H1 (cell line): ENCODE data around the gene ABHD17B. TPM values are rescaled to one million over a fixed set of nuclear protein-coding genes. Genes with fewer than 3 reads are reported as not detected.

Experiments
- KDM1A ChIP-seq: fragments of 200-600, 300-600 bp; sonication (generic); IDR thresholded peaks from 2 replicates; pipeline ENCODE4 v1.7.1; 2016; ENCODE audit warnings: mild to moderate bottlenecking, low read length, borderline replicate concordance
- polyA plus RNA-seq, 7 experiments: library from polyadenylated mRNA; depleted of rRNA in 3 of 7; stranded (reverse) in 5 of 7; unstranded in 2 of 7; fragments of >200 nt in 5 of 7; fragments of 200-250 nt in 2 of 7; gene quantifications; 1 replicate in 5 of 7; 2 replicates in 1 of 7; 4 replicates in 1 of 7; pipeline versions ENCODE4 v1.2.1 to v1.2.3, GENCODE V29; 2011 to 2013; ENCODE audit warnings: missing spikeins in 2 of 7, mixed read lengths in 2 of 7
- total RNA-seq: library from RNA; stranded (reverse); fragmentation: NEBNext Ultra II Directional; extraction: Animal tissue kit (Norgen Biotek cat#: 25700); gene quantifications from 2 replicates; pipeline ENCODE4 v1.2.1, GENCODE V29; 2021

ABHD17B gene
- total and polyA plus RNA-seq, 2 of the 8 experiments (the other 6 are each of a cell fraction or from before 2014, with no cell fraction given) = 37.2 to 60.8 TPM

GRCh38 chr9:71884005-71884404 lies 27.0 kb downstream of the ABHD17B start (continued):
- TF ChIP-seq KDM1A = peak; percentile 56; the same call in 1 of the 2 replicates
